HG02763 (cell line): ENCODE measurements around the gene DDX41.
"Not testable (repeated sequence)": the region's sequence is repeated elsewhere in the genome, so short reads cannot be mapped to it uniquely, and the experiment has no call there.

Source experiments
- ATAC-seq: cut with Tn5 transposase; IDR thresholded peaks from one replicate; pipeline ENCODE4 v1.9.1; 2021; ENCODE audit warnings: mild to moderate bottlenecking, moderate library complexity; ENCODE audit not compliant: unreplicated experiment

Gene DDX41

DNA sequence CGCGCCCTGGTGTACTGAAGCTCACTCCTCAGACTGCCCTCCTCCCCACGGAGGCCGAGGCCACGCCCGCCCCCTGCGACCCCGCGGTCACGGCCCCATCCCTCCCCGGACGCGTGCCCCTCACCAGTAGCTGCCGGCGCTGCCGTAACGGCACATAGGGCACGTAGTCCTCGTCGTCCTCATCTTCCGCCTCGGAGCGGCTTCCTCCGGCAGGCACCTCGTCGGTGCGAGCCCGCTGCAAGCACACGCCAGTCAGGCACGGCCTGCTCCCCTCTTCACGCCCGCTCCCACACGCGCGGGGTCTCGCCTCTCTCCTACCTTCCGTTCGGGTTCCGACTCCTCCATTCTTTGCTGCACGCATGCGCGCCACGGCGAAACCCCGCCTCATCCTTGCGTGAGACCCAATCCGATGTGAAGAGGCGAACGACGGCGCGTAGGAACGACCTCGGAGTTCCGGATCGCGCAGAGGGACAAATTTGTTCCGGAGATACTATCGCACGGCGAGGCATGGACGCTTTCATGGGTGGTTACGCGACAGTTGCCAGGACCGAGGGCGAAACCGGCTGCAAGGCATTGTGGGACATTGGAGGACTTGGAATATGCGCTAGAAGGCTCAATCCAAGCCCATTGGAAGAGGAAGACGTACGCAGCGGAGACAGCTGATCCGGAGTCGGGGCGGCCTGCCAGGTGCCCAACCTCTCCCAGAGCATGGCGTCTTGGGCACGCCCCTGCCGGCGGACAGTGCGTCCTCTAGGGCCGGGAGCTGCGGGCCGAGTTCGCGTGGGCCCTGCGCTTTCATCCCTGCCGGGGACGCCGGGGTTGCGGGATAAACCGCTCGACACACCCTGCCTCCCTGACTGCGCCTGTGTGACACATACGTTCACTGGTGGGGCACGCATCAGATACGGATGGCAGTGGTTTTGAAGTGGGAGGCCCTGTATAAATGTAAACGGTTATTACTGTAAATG lies at the start of gene DDX41:
TSS of gene DDX41 (minus strand) at position 361 of the 968 bp plus-strand sequence. CDS start at position 345, 16 bp downstream.
- peak; percentile 78 for ATAC-seq

DNA sequence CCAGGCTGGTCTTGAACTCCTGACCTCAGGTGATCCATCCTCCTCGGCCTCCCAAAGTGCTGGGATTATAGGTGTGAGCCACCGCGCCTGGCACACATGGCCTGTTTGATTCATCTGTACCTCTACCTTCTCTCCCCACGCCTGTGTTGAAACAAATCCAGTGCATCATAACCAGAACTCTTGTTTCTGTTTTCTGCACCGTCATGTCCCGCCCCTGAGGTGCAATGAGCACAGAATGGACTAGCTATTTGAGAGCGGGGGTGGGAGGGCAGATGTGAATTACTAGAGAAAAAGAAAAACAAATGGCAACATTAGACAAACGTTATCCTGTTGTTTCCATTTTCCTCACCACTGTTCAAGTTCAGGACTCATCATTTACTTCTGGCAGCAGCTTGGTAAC lies 48.3 kb upstream of the DDX41 start:
- ATAC-seq, result no peak

DNA sequence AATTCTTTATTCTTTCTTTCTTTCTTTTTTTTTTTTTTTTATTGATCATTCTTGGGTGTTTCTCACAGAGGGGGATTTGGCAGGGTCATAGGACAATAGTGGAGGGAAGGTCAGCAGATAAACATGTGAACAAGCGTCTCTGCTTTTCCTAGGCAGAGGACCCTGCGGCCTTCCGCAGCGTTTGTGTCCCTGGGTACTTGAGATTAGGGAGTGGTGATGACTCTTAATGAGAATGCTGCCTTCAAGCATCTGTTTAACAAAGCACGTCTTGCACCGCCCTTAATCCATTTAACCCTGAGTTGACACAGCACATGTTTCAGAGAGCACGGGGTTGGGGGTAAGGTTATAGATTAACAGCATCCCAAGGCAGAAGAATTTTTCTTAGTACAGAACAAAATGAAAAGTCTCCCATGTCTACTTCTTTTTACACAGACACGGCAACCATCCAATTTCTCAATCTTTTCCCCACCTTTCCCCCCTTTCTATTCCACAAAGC lies 42.7 kb upstream of the DDX41 start:
- ATAC-seq, result not testable (repeated sequence)

DNA sequence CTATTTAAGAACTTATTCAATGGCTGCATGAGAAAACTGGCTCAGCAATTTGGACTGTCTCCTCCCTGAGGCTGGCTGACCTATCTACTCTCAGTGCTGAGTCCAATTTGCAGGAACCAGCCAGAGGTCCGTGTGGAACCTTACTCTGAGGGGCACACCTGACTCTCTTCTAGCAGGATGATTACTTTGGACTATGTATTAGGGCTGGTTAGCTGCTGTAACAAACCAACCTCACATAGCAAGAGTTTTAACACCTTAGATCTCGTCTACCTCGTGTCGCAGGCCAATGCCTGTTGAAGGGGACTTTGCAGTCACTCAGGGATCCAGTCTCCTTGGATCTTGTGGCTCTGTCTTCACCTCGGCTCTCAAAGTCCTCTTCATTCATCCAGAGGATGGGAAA lies 41.0 kb upstream of the DDX41 start:
- ATAC-seq, result no peak

DNA sequence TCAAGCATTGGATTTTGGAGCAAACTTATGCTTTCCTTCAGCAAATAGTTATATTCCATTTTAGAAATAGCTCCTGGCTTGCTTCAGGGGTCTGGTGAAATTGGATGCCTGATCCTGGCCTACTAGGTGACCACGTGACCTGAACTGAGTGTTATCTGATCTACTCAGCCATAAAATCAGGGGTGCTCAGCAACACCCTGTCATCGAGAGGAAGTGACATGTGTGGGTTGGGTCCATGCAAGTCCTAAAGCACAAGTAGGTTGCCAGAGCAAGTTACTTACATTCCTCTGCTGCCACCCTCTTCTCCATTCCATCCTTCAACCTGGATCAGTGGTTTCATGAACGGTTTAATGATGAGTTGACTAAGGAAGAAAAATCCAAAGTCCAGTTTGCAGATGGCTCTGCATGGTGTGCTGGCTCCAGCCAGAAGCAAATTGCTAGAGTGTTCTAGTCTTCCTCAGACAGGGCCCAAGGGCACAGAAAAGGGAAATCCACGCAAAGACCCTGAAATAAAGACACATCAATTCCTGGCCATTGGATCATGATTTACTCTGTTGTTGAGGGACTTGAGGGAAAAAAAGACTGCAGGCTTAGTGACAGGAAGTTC lies 40.4 kb upstream of the DDX41 start:
- no peak for ATAC-seq

DNA sequence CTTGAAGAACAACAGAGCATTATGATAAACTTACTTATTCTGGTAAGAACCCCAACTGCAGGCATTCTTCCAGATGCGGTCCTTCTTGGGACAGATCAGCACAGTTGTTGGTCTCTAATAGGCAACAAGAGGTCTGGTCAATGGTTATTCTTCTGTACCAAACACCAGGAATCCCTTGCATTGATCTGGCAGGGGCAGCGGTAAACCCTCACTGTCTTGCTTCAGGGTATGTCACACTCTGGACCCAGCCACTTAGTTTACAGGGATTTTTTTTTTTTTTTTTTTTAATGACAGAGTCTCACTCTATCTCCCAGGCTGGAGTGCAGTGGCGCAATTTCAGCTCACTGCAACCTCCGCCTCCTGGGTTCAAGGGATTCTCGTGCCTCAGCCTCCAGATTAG lies 38.9 kb upstream of the DDX41 start:
- no peak for ATAC-seq

DNA sequence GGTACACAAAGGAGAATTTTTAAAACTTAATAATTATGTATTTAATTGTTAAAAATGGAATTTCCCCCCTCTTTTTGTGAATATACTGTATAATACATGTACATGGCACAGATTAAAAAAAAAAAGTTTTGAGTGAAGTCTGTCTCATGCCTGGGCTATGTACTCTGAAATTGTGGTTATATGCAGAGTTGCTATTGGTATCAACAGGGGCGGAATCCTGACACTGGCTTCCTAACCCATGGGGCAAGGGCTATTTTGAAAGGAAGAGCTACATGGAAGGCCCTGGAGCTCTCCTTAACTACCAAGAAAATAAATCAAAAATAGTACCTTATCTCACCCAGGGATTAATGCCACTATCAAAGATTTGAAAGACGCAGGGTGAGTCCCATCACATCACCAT lies 38.5 kb upstream of the DDX41 start:
- no peak for ATAC-seq

DNA sequence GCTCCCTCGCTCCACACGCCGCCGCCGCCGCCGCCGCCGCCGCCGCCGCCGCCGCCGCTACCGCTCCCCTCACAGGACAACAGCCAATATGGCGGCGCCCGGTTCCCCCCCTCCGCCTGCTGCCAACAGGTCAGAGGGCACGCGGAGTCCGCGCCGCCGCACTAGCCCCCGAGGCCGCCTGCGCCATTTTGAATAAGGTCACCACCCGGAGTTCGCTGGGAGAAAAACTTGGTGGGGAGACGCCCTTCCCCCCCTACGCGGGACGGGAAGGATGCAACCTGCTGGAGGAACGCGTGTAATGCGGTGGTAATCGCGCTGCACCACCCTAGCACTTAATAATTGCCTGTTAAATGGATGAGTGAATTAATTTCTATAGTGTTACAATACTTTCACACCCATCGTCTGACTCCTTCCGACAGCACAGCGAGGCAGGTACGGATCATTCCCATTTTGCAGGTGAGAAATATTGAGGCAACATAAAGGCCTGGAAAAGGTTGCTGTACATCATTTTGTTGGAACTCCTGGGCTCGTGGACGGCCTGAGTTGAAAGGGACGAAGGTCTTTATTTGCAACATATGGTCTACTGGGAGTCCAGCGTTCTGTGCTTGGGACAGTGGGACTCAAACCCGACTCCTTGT lies 37.8 kb upstream of the DDX41 start, which contains the start of gene FAM193B:
TSS of gene FAM193B (minus strand) at position 90 of the 638 bp plus-strand sequence. CDS start 105 bp downstream, outside the sequence.
- peak; percentile 88 for ATAC-seq

DNA sequence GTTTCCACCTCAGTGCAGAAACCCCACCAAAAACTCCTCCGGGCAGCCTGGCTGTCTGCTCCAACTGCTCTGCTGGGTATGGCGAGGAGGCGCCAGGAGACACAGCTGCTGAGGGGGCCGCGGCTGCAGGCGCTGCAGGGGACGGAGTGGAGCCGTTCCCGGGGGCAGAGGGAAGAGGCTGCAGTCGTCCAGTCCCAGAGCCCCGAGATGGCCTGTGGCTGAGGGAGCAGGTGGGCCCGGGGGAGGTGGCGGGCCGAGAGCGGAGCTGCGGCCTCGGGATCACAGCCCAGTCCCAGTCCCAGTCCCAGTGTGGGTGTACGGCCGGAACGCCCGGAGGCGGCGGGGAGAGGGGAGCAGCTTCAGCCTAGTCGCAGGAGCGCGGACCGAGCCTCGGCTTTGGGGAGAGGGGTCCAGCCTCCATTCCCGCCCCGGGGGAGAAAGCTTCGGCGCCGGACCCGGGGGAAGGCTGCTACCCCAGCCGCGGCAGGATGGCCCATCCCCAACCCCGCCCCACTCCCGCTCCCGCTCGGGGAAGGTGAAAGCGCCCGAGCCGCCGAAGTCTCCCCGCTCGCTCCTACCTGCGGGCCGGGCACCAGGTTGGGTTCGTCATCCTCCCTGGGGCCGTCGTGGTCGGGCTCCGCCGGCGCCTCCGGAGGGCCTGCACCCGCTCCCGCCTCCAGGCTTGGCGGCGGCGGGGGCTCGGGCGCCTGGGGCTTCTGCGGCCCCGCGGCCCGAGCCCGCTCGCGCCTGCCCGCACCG lies 37.1 kb upstream of the DDX41 start:
- peak; percentile 36 for ATAC-seq

DNA sequence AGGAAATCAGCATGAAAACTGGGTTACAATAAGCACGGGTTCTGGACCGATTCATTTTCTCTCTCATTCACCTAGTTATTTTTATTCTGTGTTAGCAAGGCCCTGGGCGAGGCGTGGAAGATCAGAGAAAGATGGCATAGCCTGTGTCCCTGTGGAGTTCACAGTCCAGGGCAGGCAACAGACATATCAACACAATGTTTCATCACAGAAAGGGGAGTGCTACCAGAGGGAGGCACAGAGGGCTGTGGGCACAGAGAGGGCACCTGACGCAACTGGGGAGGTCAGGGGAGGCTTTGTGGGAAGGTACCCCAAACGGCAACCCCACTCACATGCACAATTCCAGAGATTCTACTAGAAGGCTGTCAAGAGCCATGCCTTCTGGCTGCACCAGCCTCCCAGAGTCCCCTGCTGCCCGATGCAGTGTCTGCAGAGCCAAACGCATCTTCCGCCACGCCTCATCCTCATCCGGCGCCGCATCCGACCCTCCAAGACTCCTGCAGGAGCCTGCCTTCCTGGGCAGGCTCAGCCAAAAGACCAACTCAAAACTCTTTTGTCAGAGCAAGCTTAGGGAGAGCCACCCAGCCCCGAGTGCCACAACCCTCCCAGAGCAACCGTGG lies 36.2 kb upstream of the DDX41 start:
- ATAC-seq, result no peak

DNA sequence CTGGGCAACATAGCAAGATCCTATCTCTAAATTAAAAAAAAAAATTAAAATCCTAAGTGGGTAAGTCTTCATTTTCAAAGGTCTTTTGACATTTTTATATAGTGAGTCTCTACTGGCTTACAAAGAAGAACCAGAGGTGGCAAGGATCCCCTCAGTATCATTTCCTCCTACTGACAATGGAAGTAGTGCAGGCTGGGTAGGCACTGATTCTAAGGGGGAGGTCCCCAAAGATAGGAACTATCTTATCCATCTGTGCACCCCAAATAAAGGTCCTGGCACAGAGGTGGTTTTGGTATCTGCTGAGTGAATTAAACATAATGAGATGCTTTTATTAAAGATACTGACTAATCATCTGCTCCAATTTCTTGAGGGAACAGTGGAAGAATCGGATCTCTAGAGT lies 33.4 kb upstream of the DDX41 start:
- no peak for ATAC-seq

DNA sequence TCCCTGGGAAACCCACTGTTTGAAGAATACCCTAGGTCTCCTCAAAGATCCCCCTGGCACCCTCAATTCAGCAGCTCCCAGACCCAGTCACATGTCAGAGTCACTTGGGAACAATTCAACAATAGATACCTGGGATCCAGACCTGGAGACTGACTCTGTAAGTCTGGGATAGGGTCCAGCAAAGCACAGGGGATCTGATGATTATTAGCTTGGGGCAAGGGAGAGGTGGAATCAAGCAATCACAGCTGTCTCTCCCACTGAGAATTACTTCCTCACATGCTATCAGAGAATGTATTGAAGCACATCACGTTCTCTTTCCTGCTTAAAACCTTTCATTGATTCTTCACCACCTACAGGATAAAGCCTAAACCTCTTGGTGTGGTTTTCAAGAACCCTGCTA lies 31.7 kb upstream of the DDX41 start:
- no peak for ATAC-seq

DNA sequence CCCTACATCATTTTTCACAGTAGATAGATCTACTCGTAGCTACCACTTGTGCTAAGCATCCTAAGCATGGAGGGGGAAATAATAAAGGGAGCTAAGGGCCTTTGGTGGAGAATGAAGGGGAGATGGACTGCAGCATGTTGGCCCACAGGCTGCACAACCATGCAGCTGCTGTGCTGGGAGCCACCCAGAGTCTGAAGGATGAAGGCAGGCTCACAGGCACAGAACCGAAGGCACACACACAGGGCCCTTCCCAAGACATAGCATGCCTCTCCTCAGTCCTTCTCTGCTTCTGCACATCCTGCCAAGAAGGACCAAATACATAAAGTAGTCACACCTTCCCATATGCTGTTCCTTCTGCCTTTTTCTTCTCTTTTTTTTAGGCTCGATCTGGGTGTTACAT lies 31.0 kb upstream of the DDX41 start:
- no peak for ATAC-seq

DNA sequence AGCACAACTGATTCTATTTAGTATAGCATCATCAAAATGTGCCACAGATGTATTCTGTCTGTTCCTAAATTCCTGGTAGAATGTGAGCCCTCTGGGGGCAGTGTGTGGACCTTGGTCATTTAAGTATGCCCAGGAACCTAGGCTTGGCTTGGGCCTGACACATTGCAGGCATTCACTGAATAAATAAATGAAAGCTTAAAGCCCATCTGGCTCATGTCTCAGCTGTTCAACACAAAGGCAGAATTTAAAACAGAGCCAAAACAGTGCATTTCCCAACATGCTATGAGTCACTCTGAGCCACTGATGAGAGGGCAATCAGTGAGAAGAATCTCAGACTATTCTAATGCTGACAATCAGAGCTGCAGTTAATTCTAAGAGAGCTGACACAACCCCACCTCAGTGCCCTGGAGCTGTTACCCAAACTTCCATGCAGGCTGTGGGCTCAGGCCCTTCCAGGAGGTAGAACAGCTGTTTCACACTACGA lies 29.5 kb upstream of the DDX41 start:
- no peak for ATAC-seq

DNA sequence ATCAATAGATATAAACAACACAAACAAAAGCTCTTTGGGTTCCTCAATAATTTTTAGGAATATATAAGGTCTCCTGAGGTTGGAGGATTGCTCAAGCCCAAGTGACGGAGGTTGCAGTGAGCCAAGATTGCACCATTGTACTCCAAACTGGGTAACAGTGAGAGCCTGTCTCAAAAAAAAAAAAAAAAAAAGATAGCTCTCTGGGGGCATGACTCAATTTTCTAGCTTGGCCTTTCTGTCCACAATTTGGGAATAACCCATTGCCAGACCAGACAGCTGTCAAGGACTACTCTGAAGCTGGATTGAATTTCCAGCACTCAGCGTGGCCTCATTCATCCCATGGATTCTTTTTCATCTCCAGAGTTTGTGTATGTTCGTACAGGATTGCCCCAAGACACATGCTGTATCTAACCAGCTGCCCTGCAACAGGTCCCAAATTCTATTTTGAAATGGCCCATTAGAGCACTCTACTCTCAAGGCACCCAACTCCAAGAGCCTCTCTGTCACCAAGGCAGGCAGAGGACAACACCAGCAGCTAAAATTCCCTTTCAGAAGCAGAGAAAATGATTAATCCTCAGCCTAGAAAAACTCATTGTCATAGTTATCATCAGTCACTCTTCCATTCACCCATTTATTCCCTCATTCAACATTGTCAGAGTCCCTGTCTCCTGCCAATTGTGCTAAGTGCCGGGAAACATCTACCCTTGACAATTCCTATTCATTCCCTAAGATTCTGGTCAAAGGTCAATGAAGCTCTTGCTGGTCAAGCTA lies 28.9 kb upstream of the DDX41 start:
- ATAC-seq, result no peak

DNA sequence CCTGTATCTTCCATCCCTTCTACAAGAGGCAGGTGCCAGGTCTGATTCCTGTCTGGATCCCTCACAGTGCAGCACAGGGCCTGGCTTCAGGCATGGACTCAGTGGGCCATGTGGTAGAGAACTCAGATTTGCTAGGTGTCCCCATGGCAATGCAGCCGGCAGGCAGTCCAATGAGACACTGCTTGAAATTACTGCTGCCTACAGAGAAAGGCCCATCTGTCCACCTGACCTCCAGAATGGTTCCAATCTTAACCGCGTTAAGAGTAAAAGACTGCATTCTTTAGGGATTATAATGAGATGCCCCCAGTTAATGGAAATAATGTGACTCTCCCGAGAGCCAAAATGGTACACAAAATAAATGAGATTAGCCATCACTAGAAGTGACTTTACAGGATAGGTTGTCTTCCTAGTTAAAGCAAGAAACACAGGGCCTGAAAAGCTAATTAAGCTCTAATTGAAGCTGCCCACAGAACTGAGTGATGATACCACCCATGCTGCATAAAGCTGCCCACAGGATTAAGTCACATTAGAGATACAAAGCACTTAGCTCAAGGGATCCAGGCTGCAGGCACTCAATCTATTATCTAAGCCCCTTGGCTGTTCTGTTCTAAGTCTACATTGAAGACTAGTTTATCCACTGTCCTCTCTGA lies 26.2 kb upstream of the DDX41 start:
- ATAC-seq, result no peak

DNA sequence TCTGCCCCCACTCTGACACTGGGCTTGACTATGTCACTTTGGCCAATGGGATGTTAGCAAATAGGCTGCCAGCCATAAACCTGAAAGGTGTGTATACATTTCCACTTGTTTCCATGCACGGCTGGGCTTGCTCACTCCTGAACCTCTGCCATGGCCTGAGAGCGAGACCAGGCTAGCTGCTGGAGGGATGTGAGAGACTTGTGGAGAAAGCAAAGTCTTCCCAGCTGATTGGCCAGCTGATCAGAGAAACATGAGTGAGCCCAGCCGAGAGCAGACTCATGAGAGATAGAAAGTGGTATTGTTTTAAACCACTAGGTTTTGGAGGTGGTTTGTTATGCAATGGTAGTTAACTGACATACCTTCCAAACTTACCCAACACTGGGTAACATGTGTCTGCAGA lies 23.7 kb upstream of the DDX41 start:
- no peak for ATAC-seq

DNA sequence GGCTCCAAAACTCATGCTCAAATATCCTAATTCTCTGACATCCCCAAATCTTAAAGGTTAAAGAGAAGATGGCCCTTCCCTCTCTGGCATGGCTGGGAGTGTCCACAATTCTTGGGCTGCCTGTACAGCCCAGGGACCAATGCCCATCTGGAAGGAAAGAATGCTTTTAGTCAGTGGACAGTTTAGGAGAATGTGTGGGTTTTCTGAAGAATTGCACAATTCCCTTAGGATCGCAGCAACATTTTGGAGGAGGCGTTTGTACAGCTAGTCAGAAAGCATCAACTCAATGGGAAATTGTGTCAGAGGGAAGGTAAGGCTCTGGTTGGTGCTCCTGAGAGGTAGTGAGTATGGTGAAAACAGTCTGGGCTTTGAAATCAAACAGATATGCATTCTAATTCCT lies 22.6 kb upstream of the DDX41 start:
- no peak for ATAC-seq

DNA sequence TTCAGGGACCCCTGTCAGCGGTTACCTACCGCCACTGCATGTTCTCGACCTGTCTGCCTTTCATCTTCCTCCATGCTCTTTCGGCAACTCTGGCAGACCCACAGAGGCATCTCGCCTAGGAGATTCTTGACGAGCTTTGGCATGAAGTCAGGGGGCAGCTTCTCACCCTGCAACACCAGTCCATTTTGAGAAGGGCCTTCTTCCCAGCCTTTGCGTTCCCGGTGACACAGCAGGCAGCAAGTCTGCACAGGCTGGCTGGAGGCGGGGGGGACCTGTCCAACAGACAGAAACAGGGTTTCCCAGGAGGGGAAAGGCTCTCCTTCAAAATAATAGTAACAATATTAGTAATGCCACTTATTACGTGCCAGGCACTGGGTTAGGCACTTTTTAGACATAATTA lies 22.1 kb upstream of the DDX41 start:
- no peak for ATAC-seq
